HEK293 (cell line): ENCODE results near the gene GPR158.
"Not testable (repeated sequence)": the region's sequence is repeated elsewhere in the genome, so short reads cannot be mapped to it uniquely, and the experiment has no call there.

ENCODE experiments used
- CTCF ChIA-PET: fragments of 350-600 bp; formaldehyde crosslinking; extraction: SDS; loops from one replicate; lab custom pipeline; 2021; ENCODE audit warnings: antibody characterized with exemption; lab: Yijun Ruan, JAX
- POLR2A ChIA-PET: fragments of 300-600 bp; formaldehyde crosslinking; extraction: SDS; loops from one replicate; lab custom pipeline; 2020; ENCODE audit warnings: antibody characterized with exemption, inconsistent platforms; lab: Yijun Ruan, JAX
- H3K27ac ChIP-seq: fragments of 200-500 bp; sonication (Bioruptor generic); 2 replicates; pipeline ENCODE4 v1.5.1; 2014; ENCODE audit warnings: low read depth, low read length, control low read depth, inconsistent platforms; ENCODE audit errors: extremely low read depth
- H3K36me3 ChIP-seq, 2 experiments: fragments of 200-500 bp in 1 of 2; sonication (Bioruptor generic) in 1 of 2; 1 replicate in 1 of 2; 2 replicates in 1 of 2; pipeline ENCODE4 v1.5.1; 2014 to 2017; ENCODE audit warnings: inconsistent platforms in 2 of 2, low read length in 2 of 2; ENCODE audit not compliant: control insufficient read depth in 2 of 2, insufficient read depth in 1 of 2
- H3K4me1 ChIP-seq: fragments of 200-500 bp; sonication (Bioruptor generic); 2 replicates; pipeline ENCODE4 v1.5.1; 2014; ENCODE audit warnings: mild to moderate bottlenecking, low read length, inconsistent platforms; ENCODE audit not compliant: control insufficient read depth, insufficient read depth
- H3K4me3 ChIP-seq: 2 replicates; pipeline ENCODE4 v1.5.1; 2011; ENCODE audit warnings: low read depth, mild to moderate bottlenecking, control low read depth, low read length, moderate library complexity
- H3K9me3 ChIP-seq: fragments of 200-500 bp; sonication (Bioruptor generic); 2 replicates; pipeline ENCODE4 v1.5.1; 2014; ENCODE audit warnings: low read depth, low read length, inconsistent platforms; ENCODE audit not compliant: control insufficient read depth, insufficient read depth
- GLIS1 ChIP-seq: fragments of 450-650 bp; formaldehyde crosslinking; IDR thresholded peaks from 2 replicates; pipeline ENCODE4 v1.5.1; 2016; ENCODE audit warnings: missing biosample characterization, missing genetic modification characterization
- OVOL3 ChIP-seq: fragments of 450-650 bp; formaldehyde crosslinking; IDR thresholded peaks from 2 replicates; pipeline ENCODE4 v1.5.1; 2016; ENCODE audit warnings: missing biosample characterization, missing genetic modification characterization
- SCRT2 ChIP-seq: fragments of 450-650 bp; formaldehyde crosslinking; IDR thresholded peaks from 2 replicates; pipeline ENCODE4 v1.5.1; 2016; ENCODE audit warnings: missing biosample characterization, missing genetic modification characterization
- SP7 ChIP-seq: fragments of 450-650 bp; formaldehyde crosslinking; IDR thresholded peaks from 2 replicates; pipeline ENCODE4 v1.5.1; 2016; ENCODE audit warnings: missing biosample characterization, missing genetic modification characterization
- ZBTB17 ChIP-seq: fragments of 450-650 bp; formaldehyde crosslinking; IDR thresholded peaks from 2 replicates; pipeline ENCODE4 v1.5.1; 2016; ENCODE audit warnings: missing biosample characterization, missing genetic modification characterization
- ZEB2 ChIP-seq: fragments of 450-650 bp; formaldehyde crosslinking; IDR thresholded peaks from 2 replicates; pipeline ENCODE4 v1.5.1; 2016; ENCODE audit warnings: missing biosample characterization, missing genetic modification characterization
- ZNF133 ChIP-seq: fragments of 450-650 bp; formaldehyde crosslinking; IDR thresholded peaks from 2 replicates; pipeline ENCODE4 v1.5.1; 2016; ENCODE audit warnings: missing biosample characterization, missing genetic modification characterization
- ZNF146 ChIP-seq: fragments of 450-650 bp; formaldehyde crosslinking; IDR thresholded peaks from 2 replicates; pipeline ENCODE4 v1.5.1; 2016; ENCODE audit warnings: missing biosample characterization, missing genetic modification characterization
- ZNF202 ChIP-seq: fragments of 450-650 bp; formaldehyde crosslinking; IDR thresholded peaks from 2 replicates; pipeline ENCODE4 v1.5.1; 2016; ENCODE audit warnings: missing biosample characterization, missing genetic modification characterization, borderline replicate concordance
- ZNF501 ChIP-seq: fragments of 450-650 bp; formaldehyde crosslinking; IDR thresholded peaks from 2 replicates; pipeline ENCODE4 v1.5.1; 2016; ENCODE audit warnings: missing biosample characterization, missing genetic modification characterization
- ZNF658 ChIP-seq: fragments of 450-650 bp; formaldehyde crosslinking; IDR thresholded peaks from 2 replicates; pipeline ENCODE4; 2016; ENCODE audit warnings: missing biosample characterization, missing genetic modification characterization
- ZNF768 ChIP-seq: fragments of 450-650 bp; formaldehyde crosslinking; IDR thresholded peaks from 2 replicates; pipeline ENCODE4 v1.5.1; 2018; ENCODE audit warnings: missing biosample characterization, mild to moderate bottlenecking, missing genetic modification characterization
- TF ChIP-seq, protein P1 (sequence below): fragments of 450-650 bp; formaldehyde crosslinking; IDR thresholded peaks from 2 replicates; pipeline ENCODE4 v1.5.1; 2016; ENCODE audit warnings: missing biosample characterization, missing genetic modification characterization, borderline replicate concordance
- TF ChIP-seq, protein P2 (sequence below): fragments of 450-650 bp; formaldehyde crosslinking; optimal IDR thresholded peaks from 2 replicates; pipeline ENCODE3; 2016; ENCODE audit warnings: missing biosample characterization, mild to moderate bottlenecking, missing genetic modification characterization
- TF ChIP-seq, protein P3 (sequence below): fragments of 450-650 bp; formaldehyde crosslinking; IDR thresholded peaks from 2 replicates; pipeline ENCODE4 v1.5.0; 2017; ENCODE audit warnings: missing biosample characterization, missing genetic modification characterization, borderline replicate concordance
- TF ChIP-seq, protein P4 (sequence below): fragments of 450-650 bp; formaldehyde crosslinking; IDR thresholded peaks from 2 replicates; pipeline ENCODE4 v1.5.1; 2016; ENCODE audit warnings: missing biosample characterization, missing genetic modification characterization
- TF ChIP-seq, protein P5 (sequence below): fragments of 450-650 bp; formaldehyde crosslinking; IDR thresholded peaks from 2 replicates; pipeline ENCODE4 v1.5.1; 2016; ENCODE audit warnings: missing biosample characterization, missing genetic modification characterization, borderline replicate concordance

The GPR158 gene

DNA sequence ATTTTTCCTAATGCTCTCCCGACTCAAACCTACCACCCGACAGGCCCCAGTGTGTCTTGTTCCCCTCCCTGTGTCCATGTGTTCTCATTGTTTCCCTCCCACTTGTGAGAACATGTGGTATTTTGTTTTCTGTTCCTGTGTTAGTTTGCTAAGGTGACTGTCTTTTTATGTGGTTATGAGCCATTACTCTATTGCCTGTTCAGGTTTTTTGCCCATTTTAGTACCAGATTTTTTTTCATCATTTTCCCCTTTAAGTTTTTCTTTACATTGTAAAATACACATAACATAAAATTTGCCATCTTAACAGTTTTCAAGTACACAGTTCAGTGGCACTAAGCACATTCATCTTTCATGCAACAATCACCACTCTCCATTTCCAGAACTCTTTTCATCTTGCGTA, 133.5 kb downstream of the GPR158 start:
- Histone ChIP-seq H3K36me3 (no peaks in the 10 kb centered on the region), H3K4me3 (no peak overlapping the region), H3K4me1 (no peaks in the 10 kb centered on the region), H3K9me3 (no peaks in the 10 kb centered on the region)
- POLR2A ChIA-PET: no interaction called here
- TF ChIP-seq, protein P1, sequence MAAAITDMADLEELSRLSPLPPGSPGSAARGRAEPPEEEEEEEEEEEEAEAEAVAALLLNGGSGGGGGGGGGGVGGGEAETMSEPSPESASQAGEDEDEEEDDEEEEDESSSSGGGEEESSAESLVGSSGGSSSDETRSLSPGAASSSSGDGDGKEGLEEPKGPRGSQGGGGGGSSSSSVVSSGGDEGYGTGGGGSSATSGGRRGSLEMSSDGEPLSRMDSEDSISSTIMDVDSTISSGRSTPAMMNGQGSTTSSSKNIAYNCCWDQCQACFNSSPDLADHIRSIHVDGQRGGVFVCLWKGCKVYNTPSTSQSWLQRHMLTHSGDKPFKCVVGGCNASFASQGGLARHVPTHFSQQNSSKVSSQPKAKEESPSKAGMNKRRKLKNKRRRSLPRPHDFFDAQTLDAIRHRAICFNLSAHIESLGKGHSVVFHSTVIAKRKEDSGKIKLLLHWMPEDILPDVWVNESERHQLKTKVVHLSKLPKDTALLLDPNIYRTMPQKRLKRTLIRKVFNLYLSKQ: no peak
- no peak for TF ChIP-seq ZNF658 (tag by site-specific recombination)
- TF ChIP-seq, all 188 proteins: peak for 0
- no peak overlapping the region for H3K27ac ChIP-seq
- CTCF ChIA-PET: interaction anchor here (0.6 kb wide), 1 partner anchor 778 kb away, joined by 5 read pairs; no protein-coding TSS in a partner anchor

DNA sequence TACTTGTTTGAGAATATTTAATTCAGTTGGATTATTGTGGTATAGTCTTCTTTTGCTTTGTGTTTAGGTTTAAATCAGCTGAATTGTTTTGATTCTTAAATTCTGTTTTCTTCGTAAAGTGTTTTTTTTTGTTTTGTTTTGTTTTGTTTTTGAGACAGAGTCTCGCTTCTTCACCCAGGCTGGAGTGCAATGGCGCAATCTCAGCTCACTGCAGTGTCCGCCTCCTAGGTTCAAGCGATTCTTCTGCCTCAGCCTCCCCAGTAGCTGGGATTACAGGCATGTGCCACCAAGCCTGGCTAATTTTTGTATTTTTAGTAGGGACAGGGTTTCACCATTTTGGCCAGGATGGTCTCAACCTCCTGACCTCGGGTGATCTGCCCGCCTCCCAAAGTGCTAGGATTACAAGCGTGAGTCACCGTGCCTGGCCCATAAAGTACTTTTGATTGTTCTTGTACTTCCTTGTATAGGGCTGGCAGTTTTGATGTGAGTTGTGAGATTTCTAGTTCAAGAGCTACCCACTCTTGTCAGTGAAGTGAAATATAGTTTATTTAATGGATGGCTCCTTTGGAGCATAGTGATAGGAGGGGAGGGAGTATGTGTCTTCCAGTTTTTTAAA, 142.9 kb downstream of the GPR158 start:
- H3K36me3 ChIP-seq: not testable (repeated sequence)
- CTCF ChIA-PET: interaction anchor here (0.6 to 1.2 kb wide), 2 partner anchors 45 to 998 kb away, joined by 3 to 5 read pairs; no protein-coding TSS in a partner anchor
- POLR2A ChIA-PET: interaction anchor here (0.6 kb wide), 1 partner anchor 18 kb away, joined by 3 read pairs; no protein-coding TSS in a partner anchor

DNA sequence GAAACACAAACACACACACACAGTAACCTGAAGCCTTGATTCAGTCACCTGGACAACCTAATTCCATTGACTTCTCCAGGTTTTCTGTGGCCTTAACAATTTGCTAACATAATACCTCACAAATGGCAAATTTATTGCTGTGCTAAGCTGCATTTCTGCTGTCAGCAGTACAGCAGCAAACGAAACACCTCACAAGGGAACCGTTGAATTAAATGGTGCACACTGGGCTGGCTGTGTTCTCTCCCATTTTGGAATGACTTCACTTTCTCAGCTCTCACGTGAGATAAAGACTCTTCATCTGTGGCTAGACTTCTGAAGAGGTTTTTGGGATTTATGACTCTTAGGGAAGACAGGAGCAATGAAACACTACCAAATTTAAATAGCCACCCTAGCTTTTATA, 152.5 kb downstream of the GPR158 start:
- POLR2A ChIA-PET: no interaction called here
- no peaks in the 10 kb centered on the region for H3K36me3 ChIP-seq
- CTCF ChIA-PET: interaction anchor here (0.7 kb wide), 1 partner anchor 71 kb away, joined by 3 read pairs; no protein-coding TSS in a partner anchor
- H3K4me1 ChIP-seq: no peaks in the 10 kb centered on the region
- H3K27ac ChIP-seq: no peak overlapping the region
- H3K4me3 ChIP-seq: no peak overlapping the region
- TF ChIP-seq ZNF146 (tag by site-specific recombination): no peak
- TF ChIP-seq, protein P2, sequence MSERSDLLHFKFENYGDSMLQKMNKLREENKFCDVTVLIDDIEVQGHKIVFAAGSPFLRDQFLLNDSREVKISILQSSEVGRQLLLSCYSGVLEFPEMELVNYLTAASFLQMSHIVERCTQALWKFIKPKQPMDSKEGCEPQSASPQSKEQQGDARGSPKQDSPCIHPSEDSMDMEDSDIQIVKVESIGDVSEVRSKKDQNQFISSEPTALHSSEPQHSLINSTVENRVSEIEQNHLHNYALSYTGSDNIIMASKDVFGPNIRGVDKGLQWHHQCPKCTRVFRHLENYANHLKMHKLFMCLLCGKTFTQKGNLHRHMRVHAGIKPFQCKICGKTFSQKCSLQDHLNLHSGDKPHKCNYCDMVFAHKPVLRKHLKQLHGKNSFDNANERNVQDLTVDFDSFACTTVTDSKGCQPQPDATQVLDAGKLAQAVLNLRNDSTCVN (tag by site-specific recombination): no peak
- TF ChIP-seq, protein P3, sequence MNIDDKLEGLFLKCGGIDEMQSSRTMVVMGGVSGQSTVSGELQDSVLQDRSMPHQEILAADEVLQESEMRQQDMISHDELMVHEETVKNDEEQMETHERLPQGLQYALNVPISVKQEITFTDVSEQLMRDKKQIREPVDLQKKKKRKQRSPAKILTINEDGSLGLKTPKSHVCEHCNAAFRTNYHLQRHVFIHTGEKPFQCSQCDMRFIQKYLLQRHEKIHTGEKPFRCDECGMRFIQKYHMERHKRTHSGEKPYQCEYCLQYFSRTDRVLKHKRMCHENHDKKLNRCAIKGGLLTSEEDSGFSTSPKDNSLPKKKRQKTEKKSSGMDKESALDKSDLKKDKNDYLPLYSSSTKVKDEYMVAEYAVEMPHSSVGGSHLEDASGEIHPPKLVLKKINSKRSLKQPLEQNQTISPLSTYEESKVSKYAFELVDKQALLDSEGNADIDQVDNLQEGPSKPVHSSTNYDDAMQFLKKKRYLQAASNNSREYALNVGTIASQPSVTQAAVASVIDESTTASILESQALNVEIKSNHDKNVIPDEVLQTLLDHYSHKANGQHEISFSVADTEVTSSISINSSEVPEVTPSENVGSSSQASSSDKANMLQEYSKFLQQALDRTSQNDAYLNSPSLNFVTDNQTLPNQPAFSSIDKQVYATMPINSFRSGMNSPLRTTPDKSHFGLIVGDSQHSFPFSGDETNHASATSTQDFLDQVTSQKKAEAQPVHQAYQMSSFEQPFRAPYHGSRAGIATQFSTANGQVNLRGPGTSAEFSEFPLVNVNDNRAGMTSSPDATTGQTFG (tag by site-specific recombination): no peak
- no peak for TF ChIP-seq ZNF133 (tag by site-specific recombination)
- TF ChIP-seq, protein P4, sequence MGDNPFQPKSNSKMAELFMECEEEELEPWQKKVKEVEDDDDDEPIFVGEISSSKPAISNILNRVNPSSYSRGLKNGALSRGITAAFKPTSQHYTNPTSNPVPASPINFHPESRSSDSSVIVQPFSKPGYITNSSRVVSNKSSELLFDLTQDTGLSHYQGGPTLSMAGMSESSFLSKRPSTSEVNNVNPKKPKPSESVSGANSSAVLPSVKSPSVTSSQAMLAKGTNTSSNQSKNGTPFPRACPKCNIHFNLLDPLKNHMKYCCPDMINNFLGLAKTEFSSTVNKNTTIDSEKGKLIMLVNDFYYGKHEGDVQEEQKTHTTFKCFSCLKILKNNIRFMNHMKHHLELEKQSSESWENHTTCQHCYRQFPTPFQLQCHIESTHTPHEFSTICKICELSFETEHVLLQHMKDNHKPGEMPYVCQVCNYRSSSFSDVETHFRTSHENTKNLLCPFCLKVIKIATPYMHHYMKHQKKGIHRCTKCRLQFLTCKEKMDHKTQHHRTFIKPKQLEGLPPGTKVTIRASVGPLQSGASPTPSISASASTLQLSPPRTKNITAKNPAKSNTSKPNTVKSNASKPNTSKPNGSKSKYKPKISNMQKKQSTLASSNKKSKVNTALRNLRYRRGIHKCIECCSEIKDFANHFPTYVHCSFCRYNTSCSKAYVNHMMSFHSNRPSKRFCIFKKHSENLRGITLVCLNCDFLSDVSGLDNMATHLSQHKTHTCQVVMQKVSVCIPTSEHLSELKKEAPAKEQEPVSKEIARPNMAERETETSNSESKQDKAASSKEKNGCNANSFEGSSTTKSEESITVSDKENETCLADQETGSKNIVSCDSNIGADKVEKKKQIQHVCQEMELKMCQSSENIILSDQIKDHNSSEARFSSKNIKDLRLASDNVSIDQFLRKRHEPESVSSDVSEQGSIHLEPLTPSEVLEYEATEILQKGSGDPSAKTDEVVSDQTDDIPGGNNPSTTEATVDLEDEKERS (tag by site-specific recombination): no peak
- no peak for TF ChIP-seq ZBTB17 (tag by site-specific recombination)
- no peak for TF ChIP-seq GLIS1 (tag by site-specific recombination)
- TF ChIP-seq ZNF202 (tag by site-specific recombination): no peak
- TF ChIP-seq ZNF768 (tag by site-specific recombination): no peak
- no peak for TF ChIP-seq ZNF501 (tag by site-specific recombination)
- TF ChIP-seq SCRT2 (tag by site-specific recombination): no peak
- no peak for TF ChIP-seq OVOL3 (tag by site-specific recombination)
- TF ChIP-seq, protein P5, sequence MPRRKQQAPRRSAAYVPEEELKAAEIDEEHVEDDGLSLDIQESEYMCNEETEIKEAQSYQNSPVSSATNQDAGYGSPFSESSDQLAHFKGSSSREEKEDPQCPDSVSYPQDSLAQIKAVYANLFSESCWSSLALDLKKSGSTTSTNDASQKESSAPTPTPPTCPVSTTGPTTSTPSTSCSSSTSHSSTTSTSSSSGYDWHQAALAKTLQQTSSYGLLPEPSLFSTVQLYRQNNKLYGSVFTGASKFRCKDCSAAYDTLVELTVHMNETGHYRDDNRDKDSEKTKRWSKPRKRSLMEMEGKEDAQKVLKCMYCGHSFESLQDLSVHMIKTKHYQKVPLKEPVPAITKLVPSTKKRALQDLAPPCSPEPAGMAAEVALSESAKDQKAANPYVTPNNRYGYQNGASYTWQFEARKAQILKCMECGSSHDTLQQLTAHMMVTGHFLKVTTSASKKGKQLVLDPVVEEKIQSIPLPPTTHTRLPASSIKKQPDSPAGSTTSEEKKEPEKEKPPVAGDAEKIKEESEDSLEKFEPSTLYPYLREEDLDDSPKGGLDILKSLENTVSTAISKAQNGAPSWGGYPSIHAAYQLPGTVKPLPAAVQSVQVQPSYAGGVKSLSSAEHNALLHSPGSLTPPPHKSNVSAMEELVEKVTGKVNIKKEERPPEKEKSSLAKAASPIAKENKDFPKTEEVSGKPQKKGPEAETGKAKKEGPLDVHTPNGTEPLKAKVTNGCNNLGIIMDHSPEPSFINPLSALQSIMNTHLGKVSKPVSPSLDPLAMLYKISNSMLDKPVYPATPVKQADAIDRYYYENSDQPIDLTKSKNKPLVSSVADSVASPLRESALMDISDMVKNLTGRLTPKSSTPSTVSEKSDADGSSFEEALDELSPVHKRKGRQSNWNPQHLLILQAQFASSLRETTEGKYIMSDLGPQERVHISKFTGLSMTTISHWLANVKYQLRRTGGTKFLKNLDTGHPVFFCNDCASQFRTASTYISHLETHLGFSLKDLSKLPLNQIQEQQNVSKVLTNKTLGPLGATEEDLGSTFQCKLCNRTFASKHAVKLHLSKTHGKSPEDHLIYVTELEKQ: no peak
- TF ChIP-seq ZEB2 (tag by site-specific recombination): no peak
- no peak for TF ChIP-seq SP7 (tag by site-specific recombination)
- no peaks in the 10 kb centered on the region for H3K9me3 ChIP-seq

More for the DNA sequence above, 142.9 kb downstream of the GPR158 start:
- not testable (repeated sequence) for H3K4me1 ChIP-seq, H3K27ac ChIP-seq, H3K9me3 ChIP-seq, H3K4me3 ChIP-seq
